Measurements from ENCODE around the gene PER1. TPM values are rescaled to one million over a fixed set of nuclear protein-coding genes. Genes with fewer than 3 reads are reported as not detected.

PER1 gene
- total RNA-seq, 2 donors from 2014 or later: 19.7 to 43.6 TPM

- H3K27ac ChIP-seq: no peak overlapping the region
- intact Hi-C loops (cut with DNase I): no loop called here
- DNase-seq: no peak
- H3K4me3 ChIP-seq: no peak overlapping the region
- H3K27me3 ChIP-seq: no peaks in the 10 kb centered on the region
- peaks cover 11% of the 10 kb centered on the region for H3K36me3 ChIP-seq
- H3K9ac ChIP-seq (ENCODE audit: low read depth in 2 of 2, low read length in 2 of 2): no peak overlapping the region
- H3K4me1 ChIP-seq: no peaks in the 10 kb centered on the region
- no peaks in the 10 kb centered on the region for H3K9me3 ChIP-seq
- no peak for TF ChIP-seq CTCF (IDR thresholded peaks at IDR 0.05)
Measured at GRCh38 chr17:8141045-8141444, 11.2 kb downstream of the PER1 start.

GRCh38 chr17:8140065-8141029, 11.9 kb downstream of the PER1 start:
- H3K4me1 ChIP-seq: no peaks in the 10 kb centered on the region
- no peak overlapping the region for H3K27ac ChIP-seq
- peaks cover 11% of the 10 kb centered on the region for H3K36me3 ChIP-seq
- DNase-seq: peak; percentile 22
- no peak overlapping the region for H3K9ac ChIP-seq (ENCODE audit: low read depth in 2 of 2, low read length in 2 of 2)
- no peak for TF ChIP-seq CTCF (IDR thresholded peaks at IDR 0.05)
- H3K9me3 ChIP-seq: no peaks in the 10 kb centered on the region
- H3K27me3 ChIP-seq: no peaks in the 10 kb centered on the region
- intact Hi-C loops (cut with DNase I): no loop called here
- no peak overlapping the region for H3K4me3 ChIP-seq

GRCh38 chr17:8138672-8139371, 13.4 kb downstream of the PER1 start:
- Histone ChIP-seq H3K27ac (peak overlapping the region; percentile 78), H3K36me3 (peaks cover 4% of the 10 kb centered on the region), H3K4me3 (peak overlapping the region; percentile 7), H3K9ac (ENCODE audit: low read depth in 2 of 2, low read length in 2 of 2) (peak overlapping the region; percentile 51 to 84), H3K4me1 (no peaks in the 10 kb centered on the region), H3K27me3 (no peaks in the 10 kb centered on the region), H3K9me3 (no peaks in the 10 kb centered on the region)
- peak; percentile 96 for DNase-seq
- intact Hi-C loops (cut with DNase I): no loop called here
- TF ChIP-seq CTCF (IDR thresholded peaks at IDR 0.05): peak; percentile 86

- Histone ChIP-seq H3K36me3 (peaks cover 4% of the 10 kb centered on the region), H3K4me1 (no peaks in the 10 kb centered on the region), H3K9ac (ENCODE audit: low read depth in 2 of 2, low read length in 2 of 2) (peak overlapping the region; percentile 58 to 84), H3K9me3 (no peaks in the 10 kb centered on the region), H3K4me3 (peak overlapping the region; percentile 20), H3K27ac (peak overlapping the region; percentile 78), H3K27me3 (no peaks in the 10 kb centered on the region)
- TF ChIP-seq CTCF (IDR thresholded peaks at IDR 0.05): no peak
- intact Hi-C loops (cut with DNase I): no loop called here
- no peak for DNase-seq
Measured at GRCh38 chr17:8138374-8138671, 13.9 kb downstream of the PER1 start.

GRCh38 chr17:8137645-8138373, 14.4 kb downstream of the PER1 start:
- Histone ChIP-seq H3K27ac (peak overlapping the region; percentile 78), H3K4me3 (peak overlapping the region; percentile 20), H3K9ac (ENCODE audit: low read depth in 2 of 2, low read length in 2 of 2) (peak overlapping the region; percentile 58 to 84), H3K9me3 (no peaks in the 10 kb centered on the region), H3K4me1 (no peaks in the 10 kb centered on the region), H3K36me3 (peaks cover 4% of the 10 kb centered on the region), H3K27me3 (no peaks in the 10 kb centered on the region)
- no peak for TF ChIP-seq CTCF (IDR thresholded peaks at IDR 0.05)
- peak; percentile 41 for DNase-seq
- intact Hi-C loops (cut with DNase I): no loop called here

Data from colonic mucosa (tissue), 4 donors.